Breast epithelium (tissue), 3 donors: Measurements from ENCODE around the gene NAALADL2.

Experiments used
- POLR2A ChIP-seq: fragments of 450-650 bp; IDR thresholded peaks from one replicate; pipeline ENCODE4 v1.6.1; 2016; ENCODE audit warnings: antibody characterized with exemption, mild to moderate bottlenecking, moderate library complexity
- POLR2AphosphoS5 ChIP-seq, 3 donors: sonication (generic); formaldehyde crosslinking; IDR thresholded peaks; one replicate each; pipeline ENCODE4 v1.6.1; 2017; ENCODE audit warnings: antibody characterized with exemption in 3 of 3

GRCh38 chr3:174986685-174987084 lies 127.6 kb downstream of the NAALADL2 start:
- TF ChIP-seq POLR2A (no peak), POLR2AphosphoS5 (IDR thresholded peaks at IDR 0.05) (no peak)
